ENCODE data around the gene EPHA2. TPM values are rescaled to one million over a fixed set of nuclear protein-coding genes. Genes with fewer than 3 reads are reported as not detected.

Gene EPHA2
- total and polyA plus RNA-seq, 2 experiments from 2014 or later, result 7.5 to 51.2 TPM

DNA sequence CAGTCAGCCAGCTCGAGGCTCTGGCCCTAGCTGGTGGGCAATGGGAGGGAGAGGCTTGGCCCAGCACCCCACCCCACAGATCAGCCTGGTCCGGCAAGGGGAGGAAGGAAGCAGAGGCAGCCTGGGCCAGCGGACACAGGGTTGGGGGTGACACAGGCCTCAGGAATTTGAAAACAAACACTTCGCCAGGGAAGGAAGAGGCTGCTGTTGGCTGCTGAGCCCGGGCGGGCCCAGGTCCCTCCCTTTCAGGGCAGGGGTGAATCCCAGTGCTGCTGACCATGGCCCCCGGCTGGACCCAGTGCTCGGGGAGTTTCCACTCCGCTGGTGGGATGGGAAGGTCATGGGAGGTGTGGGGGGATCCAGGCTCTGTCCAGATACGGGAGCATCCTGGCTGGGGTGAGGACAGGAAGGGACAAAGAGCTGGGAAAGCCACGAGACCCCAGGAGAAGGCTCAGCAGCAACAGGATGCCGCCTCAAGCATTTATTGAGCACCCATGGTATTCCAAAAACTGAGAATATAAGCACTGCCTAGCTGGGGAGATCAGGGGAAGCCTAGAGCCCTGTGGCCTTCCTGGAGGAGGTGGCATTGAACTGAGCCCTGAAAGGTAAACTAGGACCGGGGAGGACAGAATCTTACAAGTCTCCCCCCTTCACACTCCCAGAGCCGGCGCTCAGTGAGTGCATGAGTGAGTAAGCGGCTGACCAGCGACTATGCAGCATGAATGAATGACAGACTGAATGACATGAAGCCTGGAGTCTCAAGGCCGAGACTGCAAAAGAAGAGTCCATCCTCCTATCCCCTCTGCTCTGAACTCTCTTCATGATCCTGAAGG lies 26.2 kb upstream of the EPHA2 start:
- Mint-ChIP-seq H3K9me3 (no peaks in the 10 kb centered on the region), H3K4me3 (peak overlapping the region; percentile 41; the same call in 1 of the 3 replicates), H3K27me3 (ENCODE audit: insufficient read depth, low read depth, poor library complexity) (peaks cover 23% of the 10 kb centered on the region), H3K4me1 (peaks cover 16% of the 10 kb centered on the region), H3K36me3 (ENCODE audit: low read depth) (no peaks in the 10 kb centered on the region), H3K27ac (peak overlapping the region; percentile 96)
- no peak for TF ChIP-seq EZH2phosphoT487 (IDR thresholded peaks at IDR 0.05; ENCODE audit: unreplicated experiment)
- no peak for TF ChIP-seq POLR2AphosphoS5 (IDR thresholded peaks at IDR 0.05; ENCODE audit: low read depth)
- TF ChIP-seq, protein P1, sequence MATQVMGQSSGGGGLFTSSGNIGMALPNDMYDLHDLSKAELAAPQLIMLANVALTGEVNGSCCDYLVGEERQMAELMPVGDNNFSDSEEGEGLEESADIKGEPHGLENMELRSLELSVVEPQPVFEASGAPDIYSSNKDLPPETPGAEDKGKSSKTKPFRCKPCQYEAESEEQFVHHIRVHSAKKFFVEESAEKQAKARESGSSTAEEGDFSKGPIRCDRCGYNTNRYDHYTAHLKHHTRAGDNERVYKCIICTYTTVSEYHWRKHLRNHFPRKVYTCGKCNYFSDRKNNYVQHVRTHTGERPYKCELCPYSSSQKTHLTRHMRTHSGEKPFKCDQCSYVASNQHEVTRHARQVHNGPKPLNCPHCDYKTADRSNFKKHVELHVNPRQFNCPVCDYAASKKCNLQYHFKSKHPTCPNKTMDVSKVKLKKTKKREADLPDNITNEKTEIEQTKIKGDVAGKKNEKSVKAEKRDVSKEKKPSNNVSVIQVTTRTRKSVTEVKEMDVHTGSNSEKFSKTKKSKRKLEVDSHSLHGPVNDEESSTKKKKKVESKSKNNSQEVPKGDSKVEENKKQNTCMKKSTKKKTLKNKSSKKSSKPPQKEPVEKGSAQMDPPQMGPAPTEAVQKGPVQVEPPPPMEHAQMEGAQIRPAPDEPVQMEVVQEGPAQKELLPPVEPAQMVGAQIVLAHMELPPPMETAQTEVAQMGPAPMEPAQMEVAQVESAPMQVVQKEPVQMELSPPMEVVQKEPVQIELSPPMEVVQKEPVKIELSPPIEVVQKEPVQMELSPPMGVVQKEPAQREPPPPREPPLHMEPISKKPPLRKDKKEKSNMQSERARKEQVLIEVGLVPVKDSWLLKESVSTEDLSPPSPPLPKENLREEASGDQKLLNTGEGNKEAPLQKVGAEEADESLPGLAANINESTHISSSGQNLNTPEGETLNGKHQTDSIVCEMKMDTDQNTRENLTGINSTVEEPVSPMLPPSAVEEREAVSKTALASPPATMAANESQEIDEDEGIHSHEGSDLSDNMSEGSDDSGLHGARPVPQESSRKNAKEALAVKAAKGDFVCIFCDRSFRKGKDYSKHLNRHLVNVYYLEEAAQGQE (IDR thresholded peaks at IDR 0.05; ENCODE audit: unreplicated experiment), result no peak
- TF ChIP-seq NANOG (IDR thresholded peaks at IDR 0.05; ENCODE audit: borderline replicate concordance), result no peak
- TF ChIP-seq JUNB (IDR thresholded peaks at IDR 0.05; ENCODE audit: unreplicated experiment), result no peak
- TF ChIP-seq CREB1 (CRISPR knock-in tag; IDR thresholded peaks at IDR 0.05; ENCODE audit: low read depth), result no peak
- TF ChIP-seq, protein P2, sequence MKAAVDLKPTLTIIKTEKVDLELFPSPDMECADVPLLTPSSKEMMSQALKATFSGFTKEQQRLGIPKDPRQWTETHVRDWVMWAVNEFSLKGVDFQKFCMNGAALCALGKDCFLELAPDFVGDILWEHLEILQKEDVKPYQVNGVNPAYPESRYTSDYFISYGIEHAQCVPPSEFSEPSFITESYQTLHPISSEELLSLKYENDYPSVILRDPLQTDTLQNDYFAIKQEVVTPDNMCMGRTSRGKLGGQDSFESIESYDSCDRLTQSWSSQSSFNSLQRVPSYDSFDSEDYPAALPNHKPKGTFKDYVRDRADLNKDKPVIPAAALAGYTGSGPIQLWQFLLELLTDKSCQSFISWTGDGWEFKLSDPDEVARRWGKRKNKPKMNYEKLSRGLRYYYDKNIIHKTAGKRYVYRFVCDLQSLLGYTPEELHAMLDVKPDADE (IDR thresholded peaks at IDR 0.05), result no peak
- no peak for TF ChIP-seq ZNF331 (CRISPR knock-in tag; IDR thresholded peaks at IDR 0.05; ENCODE audit: low read depth)
- no peak for TF ChIP-seq EZH2 (IDR thresholded peaks at IDR 0.05; ENCODE audit: low read depth, unreplicated experiment)
- TF ChIP-seq, protein P3, sequence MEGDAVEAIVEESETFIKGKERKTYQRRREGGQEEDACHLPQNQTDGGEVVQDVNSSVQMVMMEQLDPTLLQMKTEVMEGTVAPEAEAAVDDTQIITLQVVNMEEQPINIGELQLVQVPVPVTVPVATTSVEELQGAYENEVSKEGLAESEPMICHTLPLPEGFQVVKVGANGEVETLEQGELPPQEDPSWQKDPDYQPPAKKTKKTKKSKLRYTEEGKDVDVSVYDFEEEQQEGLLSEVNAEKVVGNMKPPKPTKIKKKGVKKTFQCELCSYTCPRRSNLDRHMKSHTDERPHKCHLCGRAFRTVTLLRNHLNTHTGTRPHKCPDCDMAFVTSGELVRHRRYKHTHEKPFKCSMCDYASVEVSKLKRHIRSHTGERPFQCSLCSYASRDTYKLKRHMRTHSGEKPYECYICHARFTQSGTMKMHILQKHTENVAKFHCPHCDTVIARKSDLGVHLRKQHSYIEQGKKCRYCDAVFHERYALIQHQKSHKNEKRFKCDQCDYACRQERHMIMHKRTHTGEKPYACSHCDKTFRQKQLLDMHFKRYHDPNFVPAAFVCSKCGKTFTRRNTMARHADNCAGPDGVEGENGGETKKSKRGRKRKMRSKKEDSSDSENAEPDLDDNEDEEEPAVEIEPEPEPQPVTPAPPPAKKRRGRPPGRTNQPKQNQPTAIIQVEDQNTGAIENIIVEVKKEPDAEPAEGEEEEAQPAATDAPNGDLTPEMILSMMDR (conservative IDR thresholded peaks at IDR 0.05; ENCODE audit: low read depth in 2 of 2), result no peak
- TF ChIP-seq ZNF114 (CRISPR knock-in tag; IDR thresholded peaks at IDR 0.05), result no peak
- TF ChIP-seq, protein P4, sequence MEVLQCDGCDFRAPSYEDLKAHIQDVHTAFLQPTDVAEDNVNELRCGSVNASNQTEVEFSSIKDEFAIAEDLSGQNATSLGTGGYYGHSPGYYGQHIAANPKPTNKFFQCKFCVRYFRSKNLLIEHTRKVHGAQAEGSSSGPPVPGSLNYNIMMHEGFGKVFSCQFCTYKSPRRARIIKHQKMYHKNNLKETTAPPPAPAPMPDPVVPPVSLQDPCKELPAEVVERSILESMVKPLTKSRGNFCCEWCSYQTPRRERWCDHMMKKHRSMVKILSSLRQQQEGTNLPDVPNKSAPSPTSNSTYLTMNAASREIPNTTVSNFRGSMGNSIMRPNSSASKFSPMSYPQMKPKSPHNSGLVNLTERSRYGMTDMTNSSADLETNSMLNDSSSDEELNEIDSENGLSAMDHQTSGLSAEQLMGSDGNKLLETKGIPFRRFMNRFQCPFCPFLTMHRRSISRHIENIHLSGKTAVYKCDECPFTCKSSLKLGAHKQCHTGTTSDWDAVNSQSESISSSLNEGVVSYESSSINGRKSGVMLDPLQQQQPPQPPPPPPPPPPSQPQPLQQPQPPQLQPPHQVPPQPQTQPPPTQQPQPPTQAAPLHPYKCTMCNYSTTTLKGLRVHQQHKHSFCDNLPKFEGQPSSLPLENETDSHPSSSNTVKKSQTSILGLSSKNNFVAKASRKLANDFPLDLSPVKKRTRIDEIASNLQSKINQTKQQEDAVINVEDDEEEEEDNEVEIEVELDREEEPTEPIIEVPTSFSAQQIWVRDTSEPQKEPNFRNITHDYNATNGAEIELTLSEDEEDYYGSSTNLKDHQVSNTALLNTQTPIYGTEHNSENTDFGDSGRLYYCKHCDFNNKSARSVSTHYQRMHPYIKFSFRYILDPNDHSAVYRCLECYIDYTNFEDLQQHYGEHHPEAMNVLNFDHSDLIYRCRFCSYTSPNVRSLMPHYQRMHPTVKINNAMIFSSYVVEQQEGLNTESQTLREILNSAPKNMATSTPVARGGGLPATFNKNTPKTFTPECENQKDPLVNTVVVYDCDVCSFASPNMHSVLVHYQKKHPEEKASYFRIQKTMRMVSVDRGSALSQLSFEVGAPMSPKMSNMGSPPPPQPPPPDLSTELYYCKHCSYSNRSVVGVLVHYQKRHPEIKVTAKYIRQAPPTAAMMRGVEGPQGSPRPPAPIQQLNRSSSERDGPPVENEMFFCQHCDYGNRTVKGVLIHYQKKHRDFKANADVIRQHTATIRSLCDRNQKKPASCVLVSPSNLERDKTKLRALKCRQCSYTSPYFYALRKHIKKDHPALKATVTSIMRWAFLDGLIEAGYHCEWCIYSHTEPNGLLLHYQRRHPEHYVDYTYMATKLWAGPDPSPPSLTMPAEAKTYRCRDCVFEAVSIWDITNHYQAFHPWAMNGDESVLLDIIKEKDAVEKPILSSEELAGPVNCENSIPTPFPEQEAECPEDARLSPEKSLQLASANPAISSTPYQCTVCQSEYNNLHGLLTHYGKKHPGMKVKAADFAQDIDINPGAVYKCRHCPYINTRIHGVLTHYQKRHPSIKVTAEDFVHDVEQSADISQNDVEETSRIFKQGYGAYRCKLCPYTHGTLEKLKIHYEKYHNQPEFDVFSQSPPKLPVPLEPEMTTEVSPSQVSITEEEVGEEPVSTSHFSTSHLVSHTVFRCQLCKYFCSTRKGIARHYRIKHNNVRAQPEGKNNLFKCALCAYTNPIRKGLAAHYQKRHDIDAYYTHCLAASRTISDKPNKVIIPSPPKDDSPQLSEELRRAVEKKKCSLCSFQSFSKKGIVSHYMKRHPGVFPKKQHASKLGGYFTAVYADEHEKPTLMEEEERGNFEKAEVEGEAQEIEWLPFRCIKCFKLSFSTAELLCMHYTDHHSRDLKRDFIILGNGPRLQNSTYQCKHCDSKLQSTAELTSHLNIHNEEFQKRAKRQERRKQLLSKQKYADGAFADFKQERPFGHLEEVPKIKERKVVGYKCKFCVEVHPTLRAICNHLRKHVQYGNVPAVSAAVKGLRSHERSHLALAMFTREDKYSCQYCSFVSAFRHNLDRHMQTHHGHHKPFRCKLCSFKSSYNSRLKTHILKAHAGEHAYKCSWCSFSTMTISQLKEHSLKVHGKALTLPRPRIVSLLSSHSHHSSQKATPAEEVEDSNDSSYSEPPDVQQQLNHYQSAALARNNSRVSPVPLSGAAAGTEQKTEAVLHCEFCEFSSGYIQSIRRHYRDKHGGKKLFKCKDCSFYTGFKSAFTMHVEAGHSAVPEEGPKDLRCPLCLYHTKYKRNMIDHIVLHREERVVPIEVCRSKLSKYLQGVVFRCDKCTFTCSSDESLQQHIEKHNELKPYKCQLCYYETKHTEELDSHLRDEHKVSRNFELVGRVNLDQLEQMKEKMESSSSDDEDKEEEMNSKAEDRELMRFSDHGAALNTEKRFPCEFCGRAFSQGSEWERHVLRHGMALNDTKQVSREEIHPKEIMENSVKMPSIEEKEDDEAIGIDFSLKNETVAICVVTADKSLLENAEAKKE (CRISPR knock-in tag; IDR thresholded peaks at IDR 0.05), result no peak
- TF ChIP-seq STAT1 (IDR thresholded peaks at IDR 0.05; ENCODE audit: unreplicated experiment), result no peak
- no peaks in the 10 kb centered on the region for H3K79me2 ChIP-seq (replicated peaks; ENCODE audit: insufficient read depth)
- DNase-seq (ENCODE audit: low spot score), result peak; percentile 90
- peak overlapping the region; percentile 49; the same call in 1 of the 2 replicates for H3K4me2 ChIP-seq
- H4K20me1 ChIP-seq (replicated peaks; ENCODE audit: insufficient read depth), result no peaks in the 10 kb centered on the region
- peaks cover 9% of the 10 kb centered on the region; the same call in 1 of the 2 replicates for H3K4me1 ChIP-seq (ENCODE audit: insufficient read depth)
- no peak overlapping the region for H3K4me3 ChIP-seq
- peaks cover 4% of the 10 kb centered on the region; the same call in 1 of the 2 replicates for H3F3A ChIP-seq (replicated peaks; ENCODE audit: low read depth)
- ATAC-seq, result peak; percentile 96
- no peaks in the 10 kb centered on the region for H3K27me3 ChIP-seq (ENCODE audit: insufficient read depth)
- peak overlapping the region; percentile 98 for H2AFZ ChIP-seq
- peak overlapping the region; percentile 84; the same call in 1 of the 2 replicates for H3K27ac ChIP-seq (ENCODE audit: low read depth)
- no peaks in the 10 kb centered on the region for H3K36me3 ChIP-seq (ENCODE audit: insufficient read depth)
- H3K9me2 ChIP-seq (ENCODE audit: insufficient read depth), result no peaks in the 10 kb centered on the region

Measured in GM23338 (cell line).